Lung microvascular endothelial cell (primary cell): Measurements from ENCODE around the gene C5orf15. TPM values are rescaled to one million over a fixed set of nuclear protein-coding genes. Genes with fewer than 3 reads are reported as not detected.

Experiments
- DNase-seq, 2 donors: peaks; one replicate each; pipeline versions ENCODE4 v3.0.0 to v3.0.0-alpha.2; 2010; ENCODE audit warnings: low read depth in 2 of 2
- total RNA-seq: library from RNA; depleted of rRNA; stranded (reverse); fragments of >200 nt; gene quantifications from 2 replicates; pipeline ENCODE4 v1.2.1, GENCODE V29; 2014

The C5orf15 gene
- total RNA-seq, 1 donor from 2014 or later, result 17.1 TPM

- no peak for DNase-seq
Observed at GRCh38 chr5:133924221-133924920, 44.1 kb downstream of the C5orf15 start.

- no peak for DNase-seq
Observed at GRCh38 chr5:133921979-133922378, 46.4 kb downstream of the C5orf15 start.

- DNase-seq, result no peak
Observed at GRCh38 chr5:133921069-133921468, 47.4 kb downstream of the C5orf15 start.

DNA sequence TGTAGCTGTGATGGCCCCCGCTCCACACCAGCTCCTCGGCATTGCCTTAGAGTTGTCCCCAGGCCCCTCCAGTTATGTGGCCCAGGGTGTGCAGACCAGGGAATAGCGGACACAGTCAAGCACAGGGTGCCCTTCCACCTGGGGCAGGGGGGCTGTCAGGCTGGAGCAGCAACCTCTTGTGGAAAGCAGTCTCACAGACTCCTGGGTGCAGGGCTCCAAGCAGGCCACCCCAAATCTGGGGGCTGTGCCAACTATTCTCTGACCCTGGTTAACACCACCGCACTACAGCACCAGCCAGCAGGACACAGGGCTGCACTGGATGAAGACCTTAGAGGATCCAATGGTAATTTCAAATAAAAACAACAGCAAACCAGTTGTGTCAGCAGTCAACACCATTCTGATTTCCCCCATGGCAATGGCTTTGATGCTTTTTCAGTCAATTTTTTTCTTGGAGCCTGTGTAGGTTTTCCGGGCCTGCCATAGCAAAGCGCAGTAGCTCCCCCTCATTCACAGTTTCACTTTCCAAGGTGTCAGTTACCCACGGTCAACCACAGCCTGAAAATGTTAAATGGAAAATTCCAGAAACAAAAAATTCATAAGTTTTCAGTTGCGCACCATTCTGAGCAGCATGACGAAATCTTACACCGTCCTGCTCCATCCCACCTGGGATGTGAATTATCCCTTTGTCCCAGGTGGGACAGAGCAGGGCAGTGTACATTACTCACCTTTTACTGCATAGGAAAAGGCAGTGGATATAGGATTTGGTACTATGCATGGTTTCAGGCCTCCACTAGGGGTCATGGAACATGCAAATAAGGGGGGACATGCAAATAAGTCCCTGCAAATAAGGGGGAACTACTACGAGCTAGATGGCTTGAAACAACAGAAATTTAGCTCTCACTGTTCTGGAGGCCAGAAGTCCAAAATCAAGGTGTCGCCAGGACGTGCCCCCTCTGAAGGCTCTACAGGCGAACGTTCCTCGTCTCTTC, 49.0 kb downstream of the C5orf15 start:
- DNase-seq, result no peak

- no peak for DNase-seq
Observed at GRCh38 chr5:133918731-133919130, 49.7 kb downstream of the C5orf15 start.

GRCh38 chr5:133918316-133918715, 50.1 kb downstream of the C5orf15 start:
- DNase-seq, result no peak

DNA sequence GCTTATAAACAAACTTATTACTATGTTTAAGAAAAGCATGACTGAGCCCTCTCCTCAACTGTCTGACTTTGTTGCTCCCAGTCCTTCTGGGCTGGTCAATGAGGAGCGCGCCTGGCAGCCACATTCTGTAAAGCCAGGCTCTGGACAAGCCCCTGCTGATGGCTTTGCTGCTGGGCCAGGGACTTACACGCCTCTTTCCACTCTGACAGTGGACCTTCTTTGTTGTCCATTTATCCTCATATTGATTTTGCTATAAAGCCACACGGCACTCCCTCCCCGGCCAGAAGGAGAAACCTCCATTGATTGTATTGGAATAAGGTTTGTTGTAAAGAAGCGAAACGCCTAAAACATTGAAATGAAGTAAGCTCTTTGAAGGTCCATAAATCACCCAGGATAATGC, 50.6 kb downstream of the C5orf15 start:
- no peak for DNase-seq

DNA sequence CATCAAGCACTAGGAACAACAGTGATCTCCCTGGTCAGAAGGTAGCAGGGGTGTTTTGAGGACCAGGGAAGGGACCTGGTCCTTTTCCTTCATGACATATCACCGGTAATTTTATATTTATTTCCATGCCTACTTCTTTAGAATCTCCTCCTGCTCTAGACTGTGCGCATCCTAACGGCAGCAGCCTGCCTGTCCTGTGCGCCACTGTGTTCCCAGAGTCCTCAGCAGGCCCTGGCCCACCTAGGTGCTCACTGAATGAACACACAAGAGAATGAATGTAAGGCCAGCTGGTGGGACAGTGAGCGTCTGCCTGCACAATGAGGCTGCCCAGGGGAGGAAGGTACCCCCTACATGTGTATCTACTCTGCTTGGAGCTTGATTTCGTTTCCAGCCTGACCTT, 51.5 kb downstream of the C5orf15 start:
- DNase-seq, result no peak

- DNase-seq, result no peak
Observed at GRCh38 chr5:133916479-133916878, 51.9 kb downstream of the C5orf15 start.

DNA sequence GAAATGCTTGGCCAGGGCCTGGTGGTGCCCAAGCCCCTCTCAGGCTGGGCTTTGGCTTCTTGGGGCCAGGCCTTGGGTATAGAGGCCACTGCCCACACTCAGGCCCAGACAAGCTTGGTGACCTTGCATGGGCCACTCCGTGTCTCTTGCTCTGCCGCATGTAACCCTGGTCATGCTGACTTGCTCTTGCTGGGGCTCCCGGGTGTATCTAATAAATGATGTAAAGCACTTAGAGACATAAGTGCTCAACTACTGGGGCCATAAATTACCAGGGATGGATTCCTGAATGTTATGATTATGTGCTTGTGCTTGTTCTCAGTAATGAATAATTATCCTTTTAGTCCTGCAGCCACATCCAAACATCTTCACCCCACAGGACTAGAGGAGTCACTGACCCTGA, 54.0 kb downstream of the C5orf15 start:
- DNase-seq, result no peak

DNA sequence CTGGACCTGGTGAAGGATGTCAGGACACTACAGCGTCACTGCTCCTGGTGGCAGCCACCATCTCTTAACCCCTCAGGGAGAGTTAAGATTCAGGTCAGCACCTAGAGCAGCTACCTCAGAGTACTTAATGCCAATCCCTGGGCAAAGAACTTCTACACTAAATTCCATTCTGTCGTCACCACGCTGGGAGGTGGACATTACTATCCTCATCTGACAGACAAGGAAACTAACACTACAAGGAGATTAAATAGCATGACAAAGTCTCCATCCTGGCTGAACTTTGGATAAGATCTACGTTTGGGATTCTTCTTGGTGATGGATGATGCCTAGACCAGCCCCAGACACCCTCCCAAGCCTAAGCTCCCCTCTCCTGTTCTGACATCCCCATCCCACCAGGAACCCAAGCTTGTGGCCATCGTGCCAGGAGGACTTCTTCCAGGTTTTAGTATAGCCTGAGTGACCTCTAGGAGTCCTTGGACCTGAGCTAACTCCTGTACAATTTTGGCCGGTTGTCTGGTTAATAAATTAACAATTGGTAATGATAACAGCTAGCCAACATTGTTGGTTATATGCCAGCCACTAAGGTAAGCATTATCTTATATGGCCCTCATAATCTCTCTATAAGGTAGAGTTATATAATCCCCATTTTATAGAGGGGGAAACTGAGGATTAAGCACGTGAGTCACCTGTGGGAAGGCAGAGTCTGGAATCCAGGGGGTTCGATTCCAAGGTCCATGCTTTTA, 54.8 kb downstream of the C5orf15 start:
- DNase-seq, result no peak

- DNase-seq, result no peak
Observed at GRCh38 chr5:133912951-133913350, 55.5 kb downstream of the C5orf15 start.

GRCh38 chr5:133910571-133910970, 57.9 kb downstream of the C5orf15 start:
- no peak for DNase-seq

DNA sequence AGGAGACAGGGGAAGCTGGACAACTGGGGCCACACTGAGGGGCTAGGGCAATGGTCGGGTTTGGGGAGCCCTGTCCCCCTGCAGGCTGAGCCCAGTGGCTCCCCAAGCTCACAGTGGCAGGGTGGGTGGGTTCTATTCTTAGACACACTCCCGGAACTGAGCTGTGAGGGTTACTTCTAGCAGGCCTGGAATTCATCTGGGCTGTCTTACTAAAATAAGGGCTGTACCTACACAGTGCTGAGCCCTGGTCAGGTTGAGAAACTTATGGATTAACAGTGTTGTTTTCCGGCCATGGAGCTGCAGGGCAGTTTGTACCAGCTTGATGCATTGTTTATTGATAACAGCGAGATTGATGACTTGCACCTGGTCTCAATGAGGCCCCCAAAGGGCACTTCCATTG, 58.8 kb downstream of the C5orf15 start:
- no peak for DNase-seq

DNA sequence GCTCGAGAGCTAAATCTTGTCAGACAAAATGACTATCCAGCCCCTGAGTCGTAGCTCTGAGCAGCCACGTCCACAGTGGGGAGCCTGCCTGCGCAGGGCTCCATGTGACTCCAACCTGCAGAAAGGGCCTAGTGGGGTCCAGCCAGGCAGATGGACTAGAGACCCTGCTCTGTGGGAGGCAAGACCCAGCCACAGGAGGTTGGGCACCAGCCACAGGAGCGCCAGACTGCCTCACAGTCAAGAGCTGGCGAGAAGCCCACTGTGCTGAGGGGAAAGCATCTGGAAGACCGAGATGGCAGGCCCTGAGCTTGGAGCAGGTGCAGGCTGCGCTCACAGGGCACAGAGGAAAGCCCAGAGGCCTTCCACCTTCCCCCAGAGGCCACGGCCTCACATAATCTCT, 61.4 kb downstream of the C5orf15 start:
- no peak for DNase-seq

GRCh38 chr5:133906303-133906702, 62.1 kb downstream of the C5orf15 start:
- DNase-seq, result peak in 1 of 2 donors; percentile 10

Other genes with a start within 250 kb of the C5orf15 start
- 189 and 220 TPM in 2 replicates for gene VDAC1, start 36.4 kb upstream of the C5orf15 start, total RNA-seq
- gene TCF7, start 146.1 kb upstream of the C5orf15 start, total RNA-seq, result under 0.01 and 0.22 TPM in 2 replicates
- 119 and 126 TPM in 2 replicates for gene SKP1, start 208.3 kb upstream of the C5orf15 start, total RNA-seq